Smooth muscle cell (in vitro differentiated cells): ENCODE data around the gene PROK1. TPM values are rescaled to one million over a fixed set of nuclear protein-coding genes. Genes with fewer than 3 reads are reported as not detected.

Experiments used
- DNase-seq: peaks from one replicate; lab custom pipeline; 2025; ENCODE audit not compliant: unreplicated experiment; lab: John Stamatoyannopoulos, UW
- H2AFZ ChIP-seq: fragments of 200-600 bp; sonication (generic); 2 replicates; pipeline ENCODE4 v1.6.0; 2016; ENCODE audit warnings: antibody characterized with exemption, low read depth, mild to moderate bottlenecking
- H3F3A ChIP-seq: fragments of 200-600 bp; sonication (generic); 2 replicates; pipeline ENCODE4 v1.6.0; 2017; ENCODE audit warnings: antibody characterized with exemption, low read depth
- H3K27ac ChIP-seq: fragments of 200-600 bp; sonication (generic); 2 replicates; pipeline ENCODE4 v1.5.1; 2016; ENCODE audit warnings: low read depth, mild to moderate bottlenecking
- H3K27me3 ChIP-seq: fragments of 200-600 bp; sonication (generic); 2 replicates; pipeline ENCODE4 v1.6.1; 2016; ENCODE audit warnings: low read depth, mild to moderate bottlenecking
- H3K36me3 ChIP-seq: fragments of 200-600 bp; sonication (generic); 2 replicates; pipeline ENCODE4 v1.5.1; 2016; ENCODE audit warnings: low read depth
- H3K4me1 ChIP-seq: fragments of 200-600 bp; sonication (generic); 2 replicates; pipeline ENCODE4 v1.5.1; 2016; ENCODE audit warnings: low read depth
- H3K4me2 ChIP-seq: fragments of 200-600 bp; sonication (generic); 2 replicates; pipeline ENCODE4 v1.6.0; 2016; ENCODE audit warnings: mild to moderate bottlenecking
- H3K4me3 ChIP-seq: fragments of 200-600 bp; sonication (generic); 2 replicates; pipeline ENCODE4 v1.5.1; 2016; ENCODE audit warnings: mild to moderate bottlenecking
- H3K79me2 ChIP-seq: fragments of 200-600 bp; sonication (generic); 2 replicates; pipeline ENCODE4 v1.6.0; 2016; ENCODE audit warnings: low read depth, mild to moderate bottlenecking
- H3K9ac ChIP-seq: fragments of 200-600 bp; sonication (generic); 2 replicates; pipeline ENCODE4 v1.6.0; 2016; ENCODE audit warnings: low read depth
- H3K9me3 ChIP-seq: fragments of 200-600 bp; sonication (generic); replicated peaks from 2 replicates; pipeline ENCODE4 v1.5.1; 2016; ENCODE audit warnings: low read depth
- H4K20me1 ChIP-seq: fragments of 200-600 bp; sonication (generic); 2 replicates; pipeline ENCODE4 v1.6.0; 2016; ENCODE audit warnings: low read depth
- WGBS: methylation state at CpG from one replicate; pipeline ENCODE4 v1.1.7; 2016; ENCODE audit warnings: low lambda C conversion rate; 5-methylcytosine and 5-hydroxymethylcytosine counted together
- polyA plus RNA-seq: library from polyadenylated mRNA; unstranded; fragments of >200 nt; fragmentation: Nextera tagmentation; extraction: Ambion mirVana; gene quantifications from 2 replicates; pipeline ENCODE4 v1.2.1, GENCODE V29; 2016
- total RNA-seq: library from RNA; depleted of rRNA; stranded (reverse); fragments of >200 nt; gene quantifications from 2 replicates; pipeline ENCODE4 v1.2.3, GENCODE V29; 2014
- TF ChIP-seq, protein P1 (sequence below): fragments of 200-600 bp; sonication (generic); IDR thresholded peaks from 2 replicates; pipeline ENCODE4 v1.5.1; 2017; ENCODE audit warnings: borderline replicate concordance, mild to moderate bottlenecking, antibody characterized with exemption; ENCODE audit not compliant: insufficient read depth, poor library complexity, severe bottlenecking

The PROK1 gene
- total and polyA plus RNA-seq, 2 experiments from 2014 or later: 43.0 to 69.5 TPM

GRCh38 chr1:110502402-110503151 is 51.6 kb downstream of the PROK1 start:
- DNase-seq: no peak
- Histone ChIP-seq H3K36me3 (no peaks in the 10 kb centered on the region), H3K9ac (no peak overlapping the region), H3K4me1 (no peaks in the 10 kb centered on the region), H3K9me3 (no peaks in the 10 kb centered on the region), H3F3A (no peaks in the 10 kb centered on the region), H3K79me2 (no peaks in the 10 kb centered on the region), H3K27me3 (peaks cover 6% of the 10 kb centered on the region), H3K4me2 (no peak overlapping the region), H3K4me3 (no peak overlapping the region), H4K20me1 (no peaks in the 10 kb centered on the region), H2AFZ (no peak overlapping the region), H3K27ac (no peak overlapping the region)
- WGBS: 93% methylated on average over 8 of the region's 8 CpGs
- TF ChIP-seq, protein P1, sequence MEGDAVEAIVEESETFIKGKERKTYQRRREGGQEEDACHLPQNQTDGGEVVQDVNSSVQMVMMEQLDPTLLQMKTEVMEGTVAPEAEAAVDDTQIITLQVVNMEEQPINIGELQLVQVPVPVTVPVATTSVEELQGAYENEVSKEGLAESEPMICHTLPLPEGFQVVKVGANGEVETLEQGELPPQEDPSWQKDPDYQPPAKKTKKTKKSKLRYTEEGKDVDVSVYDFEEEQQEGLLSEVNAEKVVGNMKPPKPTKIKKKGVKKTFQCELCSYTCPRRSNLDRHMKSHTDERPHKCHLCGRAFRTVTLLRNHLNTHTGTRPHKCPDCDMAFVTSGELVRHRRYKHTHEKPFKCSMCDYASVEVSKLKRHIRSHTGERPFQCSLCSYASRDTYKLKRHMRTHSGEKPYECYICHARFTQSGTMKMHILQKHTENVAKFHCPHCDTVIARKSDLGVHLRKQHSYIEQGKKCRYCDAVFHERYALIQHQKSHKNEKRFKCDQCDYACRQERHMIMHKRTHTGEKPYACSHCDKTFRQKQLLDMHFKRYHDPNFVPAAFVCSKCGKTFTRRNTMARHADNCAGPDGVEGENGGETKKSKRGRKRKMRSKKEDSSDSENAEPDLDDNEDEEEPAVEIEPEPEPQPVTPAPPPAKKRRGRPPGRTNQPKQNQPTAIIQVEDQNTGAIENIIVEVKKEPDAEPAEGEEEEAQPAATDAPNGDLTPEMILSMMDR: no peak

DNA sequence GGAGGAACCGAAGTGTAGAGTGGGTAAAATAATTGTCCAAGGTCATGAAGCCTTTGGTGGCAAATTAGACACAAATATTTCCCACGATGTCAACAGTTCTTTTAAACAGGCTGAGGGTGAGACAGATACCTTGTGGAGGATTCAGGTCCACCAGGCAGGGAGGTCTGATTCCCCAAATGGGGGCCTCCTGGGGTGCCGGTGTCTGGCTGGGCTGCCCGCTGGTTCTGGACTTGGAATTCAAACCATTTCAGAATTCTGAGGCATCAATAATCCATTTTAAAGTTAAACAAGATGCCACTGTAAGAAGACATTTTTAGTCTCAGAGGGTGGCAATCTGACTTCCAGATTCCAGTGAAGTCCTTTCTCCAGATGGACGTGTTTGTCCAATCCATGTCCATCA is 52.5 kb downstream of the PROK1 start:
- no peak overlapping the region for H2AFZ ChIP-seq
- no peak overlapping the region for H3K9ac ChIP-seq
- no peaks in the 10 kb centered on the region for H3F3A ChIP-seq
- H3K27ac ChIP-seq: no peak overlapping the region
- TF ChIP-seq, protein P1: no peak
- H4K20me1 ChIP-seq: no peaks in the 10 kb centered on the region
- H3K36me3 ChIP-seq: no peaks in the 10 kb centered on the region
- H3K4me2 ChIP-seq: no peak overlapping the region
- no peak for DNase-seq
- H3K79me2 ChIP-seq: no peaks in the 10 kb centered on the region
- WGBS: 89% methylated on average over 5 of the region's 5 CpGs
- no peak overlapping the region for H3K4me3 ChIP-seq
- H3K9me3 ChIP-seq: no peaks in the 10 kb centered on the region
- peaks cover 6% of the 10 kb centered on the region for H3K27me3 ChIP-seq
- no peaks in the 10 kb centered on the region for H3K4me1 ChIP-seq

GRCh38 chr1:110504226-110504625 is 53.3 kb downstream of the PROK1 start:
- Histone ChIP-seq H4K20me1 (no peaks in the 10 kb centered on the region), H3K9ac (no peak overlapping the region), H3K4me3 (no peak overlapping the region), H3K4me2 (no peak overlapping the region), H2AFZ (no peak overlapping the region), H3K4me1 (no peaks in the 10 kb centered on the region), H3K27ac (no peak overlapping the region), H3K79me2 (no peaks in the 10 kb centered on the region), H3F3A (no peaks in the 10 kb centered on the region), H3K9me3 (no peaks in the 10 kb centered on the region), H3K36me3 (no peaks in the 10 kb centered on the region), H3K27me3 (peaks cover 6% of the 10 kb centered on the region)
- TF ChIP-seq, protein P1: no peak
- no peak for DNase-seq
- 72% methylated on average over 7 of the region's 7 CpGs for WGBS

DNA sequence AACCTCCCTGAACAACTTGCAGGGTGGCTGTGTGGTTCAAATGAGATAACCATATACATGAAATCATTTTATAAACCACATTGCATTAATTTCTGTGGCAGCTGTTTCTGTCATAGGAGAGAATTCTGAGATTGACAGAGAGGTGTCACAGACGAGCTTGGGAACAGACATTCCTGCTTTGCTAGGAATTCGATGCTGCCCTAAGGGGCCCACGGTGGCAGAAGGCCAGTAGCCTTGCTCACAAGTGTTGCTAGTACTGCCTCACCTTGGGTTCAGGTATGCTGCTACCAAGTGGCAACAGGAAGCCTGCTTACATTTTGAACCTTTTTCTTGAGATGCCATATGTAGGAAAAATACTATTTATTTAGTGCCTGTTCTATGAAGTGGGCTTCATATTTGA is 54.6 kb downstream of the PROK1 start:
- no peaks in the 10 kb centered on the region for H3F3A ChIP-seq
- H3K36me3 ChIP-seq: no peaks in the 10 kb centered on the region
- H3K9me3 ChIP-seq: no peaks in the 10 kb centered on the region
- no peaks in the 10 kb centered on the region for H4K20me1 ChIP-seq
- no peak overlapping the region for H3K27ac ChIP-seq
- TF ChIP-seq, protein P1: no peak
- no peak overlapping the region for H3K4me2 ChIP-seq
- no peak for DNase-seq
- H3K9ac ChIP-seq: no peak overlapping the region
- H3K27me3 ChIP-seq: peaks cover 6% of the 10 kb centered on the region
- 65% methylated on average over 3 of the region's 3 CpGs for WGBS
- no peak overlapping the region for H3K4me3 ChIP-seq
- H3K4me1 ChIP-seq: no peaks in the 10 kb centered on the region
- H3K79me2 ChIP-seq: no peaks in the 10 kb centered on the region
- H2AFZ ChIP-seq: no peak overlapping the region
